Upper lobe of left lung (tissue), 6 donors: ENCODE data around the gene TGIF1. TPM values are rescaled to one million over a fixed set of nuclear protein-coding genes. Genes with fewer than 3 reads are reported as not detected.
"Not testable (repeated sequence)": the region's sequence is repeated elsewhere in the genome, so short reads cannot be mapped to it uniquely, and the experiment has no call there.

Experiments
- ATAC-seq, 2 donors: fragments of 200-7000 bp; cut with Tn5 transposase; one replicate each; pipeline ENCODE4 v1.9.1; 2022; ENCODE audit warnings: mild to moderate bottlenecking in 2 of 2, moderate library complexity in 2 of 2; ENCODE audit not compliant: low FRiP score in 2 of 2
- DNase-seq, 2 donors: peaks; one replicate each; pipeline ENCODE4 v3.0.0-alpha.2; 2019 to 2020
- H3K27ac ChIP-seq, 4 donors: fragments of 200-600 bp; sonication (generic); one replicate each; pipeline ENCODE4 v1.5.1; 2016 to 2019
- H3K27me3 ChIP-seq, 4 donors: fragments of 200-600 bp; sonication (generic); one replicate each; pipeline ENCODE4 v1.5.1; 2017 to 2019
- H3K36me3 ChIP-seq, 4 donors: fragments of 200-600 bp; sonication (generic); one replicate each; pipeline ENCODE4 v1.5.1; 2016 to 2019
- H3K4me1 ChIP-seq, 4 donors: fragments of 200-600 bp; sonication (generic); one replicate each; pipeline ENCODE4 v1.5.1; 2018 to 2019
- H3K4me3 ChIP-seq, 4 donors: fragments of 200-600 bp; sonication (generic); one replicate each; pipeline ENCODE4 v1.5.1; 2017 to 2019; ENCODE audit warnings: mild to moderate bottlenecking in 2 of 4, moderate library complexity in 1 of 4
- H3K9me3 ChIP-seq, 4 donors: fragments of 200-600 bp; sonication (generic); one replicate each; pipeline ENCODE4 v1.5.1; 2018 to 2019
- EP300 ChIP-seq, 4 donors: sonication (generic); formaldehyde crosslinking; IDR thresholded peaks; one replicate each; pipeline ENCODE4 v1.5.1; 2017; ENCODE audit warnings: antibody characterized with exemption in 4 of 4, control low read depth in 2 of 4
- POLR2A ChIP-seq, 4 donors: fragments of 450-650 bp; IDR thresholded peaks; one replicate each; pipeline ENCODE4 v1.5.1; 2016 to 2017; ENCODE audit warnings: antibody characterized with exemption in 4 of 4, mild to moderate bottlenecking in 2 of 4
- POLR2AphosphoS5 ChIP-seq, 2 donors: sonication (generic); formaldehyde crosslinking; IDR thresholded peaks; one replicate each; pipeline ENCODE4 v1.5.1; 2017; ENCODE audit warnings: antibody characterized with exemption in 2 of 2
- WGBS, 2 donors: methylation state at CpG; one replicate each; pipeline ENCODE4 v1.1.5; 2017 to 2018; 5-methylcytosine and 5-hydroxymethylcytosine counted together
- total RNA-seq, 6 donors: library from RNA; depleted of rRNA in 4 of 6; stranded (reverse); fragments of >200 nt in 4 of 6; gene quantifications; one replicate each; pipeline versions ENCODE4 v1.1.0 to v1.2.1, GENCODE V29; 2016 to 2021
- TF ChIP-seq, protein P1 (sequence below), 6 experiments: fragments of 450-650 bp in 4 of 6; fragments of 200-600 bp in 2 of 6; sonication (generic) in 2 of 6; IDR thresholded peaks; one replicate each; pipeline ENCODE4 v1.5.1; 2016 to 2019; ENCODE audit warnings: antibody characterized with exemption in 6 of 6
- donor health status: DM: no; HTN: no; CAD: no; lungs with moderate emphysema.
- donor health status: DM: no; HTN: yes; CAD: no; lungs with severe emphysema.

Gene TGIF1
- total RNA-seq, 6 donors from 2014 or later, result 55.8 to 87.0 (median 64.8) TPM

DNA sequence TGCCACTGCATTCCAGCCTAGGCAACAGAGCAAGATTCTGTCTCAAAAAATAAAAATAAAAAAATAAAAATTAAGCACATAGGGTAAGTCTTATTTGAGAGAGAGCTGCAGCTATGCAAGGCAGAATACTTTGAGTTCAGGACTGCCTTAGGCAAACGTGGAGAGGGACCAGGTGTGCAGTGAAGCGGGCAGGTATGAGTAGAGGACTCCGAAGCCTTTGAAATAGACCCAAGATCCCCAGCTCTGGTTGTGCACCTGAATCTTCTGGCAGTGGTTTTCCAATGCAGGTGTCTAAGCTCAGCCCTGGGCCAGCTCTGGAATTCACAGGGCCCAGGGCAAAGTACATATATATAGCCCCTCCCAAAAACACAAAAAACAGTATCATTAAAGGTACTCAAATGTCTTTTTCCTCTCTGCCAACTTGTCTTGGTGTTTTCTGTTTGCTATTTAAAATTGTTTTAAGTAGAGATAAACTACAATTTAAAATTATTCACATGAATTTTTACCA, 21.2 kb downstream of the TGIF1 start:
- H3K4me3 ChIP-seq, result no peak overlapping the region
- WGBS, 2 donors, result 84 to 94% methylated on average over 3 of the region's 3 CpGs
- DNase-seq (no peak), ATAC-seq (no peak)
- no peak overlapping the region for H3K27ac ChIP-seq
- H3K36me3 ChIP-seq, result no peaks in the 10 kb centered on the region
- no peaks in the 10 kb centered on the region for H3K9me3 ChIP-seq
- no peaks in the 10 kb centered on the region for H3K27me3 ChIP-seq
- peaks cover 0 to 5% (median 4%) of the 10 kb centered on the region in 4 donors for H3K4me1 ChIP-seq
- TF ChIP-seq POLR2AphosphoS5 (IDR thresholded peaks at IDR 0.05) (no peak), POLR2A (IDR thresholded peaks at IDR 0.05) (no peak), EP300 (IDR thresholded peaks at IDR 0.05) (no peak)
- TF ChIP-seq, protein P1, sequence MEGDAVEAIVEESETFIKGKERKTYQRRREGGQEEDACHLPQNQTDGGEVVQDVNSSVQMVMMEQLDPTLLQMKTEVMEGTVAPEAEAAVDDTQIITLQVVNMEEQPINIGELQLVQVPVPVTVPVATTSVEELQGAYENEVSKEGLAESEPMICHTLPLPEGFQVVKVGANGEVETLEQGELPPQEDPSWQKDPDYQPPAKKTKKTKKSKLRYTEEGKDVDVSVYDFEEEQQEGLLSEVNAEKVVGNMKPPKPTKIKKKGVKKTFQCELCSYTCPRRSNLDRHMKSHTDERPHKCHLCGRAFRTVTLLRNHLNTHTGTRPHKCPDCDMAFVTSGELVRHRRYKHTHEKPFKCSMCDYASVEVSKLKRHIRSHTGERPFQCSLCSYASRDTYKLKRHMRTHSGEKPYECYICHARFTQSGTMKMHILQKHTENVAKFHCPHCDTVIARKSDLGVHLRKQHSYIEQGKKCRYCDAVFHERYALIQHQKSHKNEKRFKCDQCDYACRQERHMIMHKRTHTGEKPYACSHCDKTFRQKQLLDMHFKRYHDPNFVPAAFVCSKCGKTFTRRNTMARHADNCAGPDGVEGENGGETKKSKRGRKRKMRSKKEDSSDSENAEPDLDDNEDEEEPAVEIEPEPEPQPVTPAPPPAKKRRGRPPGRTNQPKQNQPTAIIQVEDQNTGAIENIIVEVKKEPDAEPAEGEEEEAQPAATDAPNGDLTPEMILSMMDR (IDR thresholded peaks at IDR 0.05), result no peak

DNA sequence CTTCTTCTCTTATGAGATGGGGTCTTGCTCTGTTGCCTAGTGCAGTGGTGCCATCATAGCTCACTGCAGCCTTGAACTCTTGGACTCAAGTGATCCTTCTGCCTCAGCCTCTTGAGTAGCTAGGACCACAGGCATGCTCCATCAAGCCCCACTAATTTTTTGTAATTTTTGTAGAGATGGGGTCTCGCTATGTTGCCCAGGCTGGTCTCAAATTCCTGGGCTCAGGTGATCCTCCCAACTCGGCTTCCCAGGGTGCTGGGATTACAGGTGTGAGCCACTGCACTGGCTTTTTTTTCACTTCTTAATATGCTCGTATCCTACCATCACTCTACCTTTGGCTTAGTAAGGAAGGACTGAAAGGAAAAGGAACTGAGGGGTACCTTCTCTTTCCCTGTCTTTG, 22.1 kb downstream of the TGIF1 start:
- not testable (repeated sequence) for ATAC-seq, H3K9me3 ChIP-seq, H3K27me3 ChIP-seq, H3K4me3 ChIP-seq, H3K36me3 ChIP-seq, DNase-seq, H3K27ac ChIP-seq, H3K4me1 ChIP-seq
- WGBS, 2 donors, result 94 to 97% methylated on average over 3 of the region's 3 CpGs

DNA sequence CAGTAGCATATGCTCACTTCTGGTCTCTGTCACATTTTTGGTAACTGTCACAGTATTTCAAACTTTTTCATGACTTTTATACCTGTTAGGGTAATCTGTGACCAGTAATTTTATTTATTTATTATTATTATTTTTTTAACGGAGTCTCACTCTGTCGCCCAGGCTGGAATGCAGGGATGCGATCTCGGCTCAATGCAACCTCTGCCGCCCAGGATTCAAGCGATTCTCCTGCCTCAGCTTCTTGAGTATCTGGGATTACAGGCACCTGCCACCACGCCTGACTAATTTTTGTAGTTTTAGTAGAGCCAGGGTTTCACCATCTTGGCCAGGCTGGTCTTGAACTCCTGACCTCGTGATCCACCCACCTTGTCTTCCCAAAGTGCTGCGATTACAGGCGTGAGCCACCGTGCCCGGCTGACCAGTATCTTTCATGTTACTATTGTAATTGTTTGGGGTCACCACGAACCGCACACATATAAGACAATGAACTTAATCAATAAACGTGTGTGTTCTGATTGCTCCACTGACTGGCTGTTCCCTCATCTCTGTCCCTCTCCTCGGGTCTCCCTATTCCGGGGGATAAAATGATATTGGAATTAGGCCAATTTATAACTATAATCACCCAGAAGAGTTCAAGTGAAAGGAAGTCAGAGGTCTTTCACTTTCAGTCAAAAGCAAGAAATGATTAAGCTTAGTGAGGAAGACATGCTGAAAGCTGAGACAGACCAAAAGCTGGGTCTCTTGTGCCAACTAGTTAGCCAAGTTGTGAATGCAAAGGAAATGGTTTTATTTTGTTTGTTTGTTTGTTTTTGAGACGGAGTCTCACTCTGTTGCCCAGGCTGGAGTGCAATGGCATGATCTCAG, 22.9 kb downstream of the TGIF1 start:
- Histone ChIP-seq H3K4me1 (no peaks in the 10 kb centered on the region), H3K27ac (no peak overlapping the region), H3K27me3 (no peaks in the 10 kb centered on the region), H3K9me3 (no peaks in the 10 kb centered on the region), H3K4me3 (no peak overlapping the region), H3K36me3 (no peaks in the 10 kb centered on the region)
- 82 to 88% methylated on average over 18 of the region's 18 CpGs for whole genome bisulfite sequencing, 2 donors
- no peak for TF ChIP-seq POLR2A (IDR thresholded peaks at IDR 0.05)
- TF ChIP-seq EP300 (IDR thresholded peaks at IDR 0.05), result no peak
- TF ChIP-seq POLR2AphosphoS5 (IDR thresholded peaks at IDR 0.05), result no peak
- TF ChIP-seq, protein P1 (IDR thresholded peaks at IDR 0.05), result no peak
- ATAC-seq, result no peak
- DNase-seq, result no peak

DNA sequence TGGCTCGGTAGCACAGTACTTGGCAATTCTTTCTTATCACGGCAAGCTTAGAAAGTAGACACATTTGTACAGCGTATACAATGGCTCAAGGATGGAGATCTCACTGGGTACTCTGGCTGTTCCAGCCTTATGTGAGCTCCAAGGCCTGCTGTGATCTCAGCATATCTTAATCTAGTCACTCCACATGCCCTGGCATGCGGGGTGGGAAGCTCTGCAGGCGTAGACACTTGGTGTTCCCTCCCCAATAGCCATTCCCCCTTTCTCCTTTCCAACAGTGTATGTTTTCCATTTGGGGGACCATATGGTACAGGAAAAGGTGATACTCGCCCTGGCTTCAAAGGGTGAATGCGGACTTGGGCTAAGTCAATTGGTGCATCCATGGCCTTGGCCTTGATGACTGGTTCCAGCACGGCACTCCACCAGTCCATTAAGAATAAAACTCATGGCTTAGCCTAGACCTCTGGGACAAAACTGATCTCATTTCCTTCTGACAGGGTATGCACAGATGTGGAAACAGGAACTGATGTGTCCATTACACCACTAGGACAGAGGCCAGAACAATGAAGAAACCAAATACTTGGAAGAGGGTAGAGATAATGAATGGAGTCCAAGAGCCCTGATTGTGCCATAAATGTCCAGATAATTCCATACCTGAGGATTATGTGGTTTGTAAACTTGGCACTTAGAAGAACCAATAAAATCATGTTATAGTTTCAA, 28.4 kb downstream of the TGIF1 start:
- no peaks in the 10 kb centered on the region for H3K9me3 ChIP-seq
- no peak overlapping the region for H3K27ac ChIP-seq
- H3K4me1 ChIP-seq, result no peaks in the 10 kb centered on the region
- no peaks in the 10 kb centered on the region for H3K27me3 ChIP-seq
- no peak overlapping the region for H3K4me3 ChIP-seq
- ATAC-seq, result peak; percentile 20 to 79
- WGBS, 2 donors, result 93 to 96% methylated on average over 8 of the region's 8 CpGs
- DNase-seq, result no peak
- no peaks in the 10 kb centered on the region for H3K36me3 ChIP-seq
- TF ChIP-seq POLR2AphosphoS5 (IDR thresholded peaks at IDR 0.05), result no peak
- TF ChIP-seq POLR2A (IDR thresholded peaks at IDR 0.05), result no peak
- TF ChIP-seq EP300 (IDR thresholded peaks at IDR 0.05), result no peak
- TF ChIP-seq, protein P1 (IDR thresholded peaks at IDR 0.05), result no peak

DNA sequence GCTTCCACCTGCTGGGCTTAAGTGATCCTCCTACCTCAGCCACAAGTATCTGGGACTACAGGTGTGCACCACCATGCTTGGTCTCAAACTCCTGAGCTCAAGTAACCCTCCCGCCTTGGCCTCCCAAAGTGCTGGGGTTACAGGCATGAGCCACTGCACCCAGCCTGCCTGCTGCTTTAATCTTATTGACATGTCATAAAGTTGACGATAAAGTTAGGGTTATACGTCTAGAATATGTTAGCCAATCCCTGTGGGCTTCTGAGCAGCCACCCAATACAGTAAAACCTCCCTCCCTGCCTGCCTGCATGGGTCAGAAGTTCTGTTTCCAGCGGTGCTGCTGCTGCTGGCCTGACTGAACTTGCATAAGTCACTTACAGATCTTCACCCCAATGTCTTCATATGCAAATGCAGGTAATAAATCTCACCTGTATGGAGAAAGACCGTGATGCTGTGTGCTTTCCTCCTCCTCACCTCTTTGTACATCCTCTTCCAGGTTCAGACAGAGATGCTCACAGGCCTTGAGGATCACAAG, 30.1 kb downstream of the TGIF1 start:
- no peaks in the 10 kb centered on the region for H3K36me3 ChIP-seq
- H3K4me1 ChIP-seq, result no peaks in the 10 kb centered on the region
- H3K4me3 ChIP-seq, result no peak overlapping the region
- no peaks in the 10 kb centered on the region for H3K9me3 ChIP-seq
- no peak for TF ChIP-seq POLR2A (IDR thresholded peaks at IDR 0.05)
- no peak for TF ChIP-seq EP300 (IDR thresholded peaks at IDR 0.05)
- TF ChIP-seq POLR2AphosphoS5 (IDR thresholded peaks at IDR 0.05), result no peak
- TF ChIP-seq, protein P1 (IDR thresholded peaks at IDR 0.05), result no peak
- WGBS, 2 donors, result 91 to 93% methylated on average over 5 of the region's 5 CpGs
- no peak for ATAC-seq
- no peak for DNase-seq
- H3K27ac ChIP-seq, result no peak overlapping the region
- no peaks in the 10 kb centered on the region for H3K27me3 ChIP-seq
